IPS DF 4.7 (cell line): ENCODE measurements around the gene ITGB1BP2.
A peak's percentile ranks its signal among the peaks of the same experiment; 100 is the strongest.
"Not testable (repeated sequence)": the region's sequence is repeated elsewhere in the genome, so short reads cannot be mapped to it uniquely, and the experiment has no call there.

Experiments used
- DNase-seq: peaks from one replicate; pipeline ENCODE4 v3.0.0-alpha.2; 2013; ENCODE audit warnings: low spot score; ENCODE audit errors: extremely low read depth

The ITGB1BP2 gene

DNA sequence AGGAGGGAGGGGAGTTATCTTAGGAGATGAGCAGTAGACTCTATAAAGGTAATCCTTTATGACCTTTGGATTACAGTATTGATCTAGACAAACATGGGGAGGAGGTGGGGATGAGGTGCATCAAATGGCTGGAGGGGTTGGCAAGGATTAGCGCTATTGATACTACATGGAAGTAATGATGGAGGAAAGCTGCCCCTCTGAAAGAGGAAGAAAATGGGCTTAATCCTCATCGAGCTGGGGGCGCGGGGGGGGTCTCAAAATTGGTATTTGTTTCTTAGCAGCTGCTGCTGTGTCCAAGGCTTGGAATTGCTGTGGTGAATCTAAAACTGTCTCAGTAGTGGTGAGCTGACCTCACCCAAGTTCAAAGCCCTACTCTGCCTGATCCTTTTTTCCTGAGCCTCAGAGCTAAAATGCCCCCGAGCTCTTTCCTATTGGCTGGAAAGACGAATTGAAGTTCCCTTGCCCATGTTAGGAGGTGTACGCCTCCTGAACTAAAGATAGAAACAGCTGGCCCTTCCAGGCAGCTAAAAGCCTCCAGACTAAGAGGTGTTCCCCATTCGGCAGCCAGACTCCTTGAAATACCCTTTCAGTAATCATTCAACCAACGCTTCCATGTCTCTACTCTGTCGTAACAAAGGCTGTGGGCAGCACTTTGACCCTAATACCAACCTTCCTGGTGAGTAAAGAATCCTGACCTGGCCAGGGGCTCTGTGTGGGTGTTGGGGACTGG, at the start of gene ITGB1BP2:
Gene ITGB1BP2 (plus strand): TSS at position 556 of the 730 bp plus-strand sequence. CDS start 57 bp downstream, at position 613.
- no peak for DNase-seq

DNA sequence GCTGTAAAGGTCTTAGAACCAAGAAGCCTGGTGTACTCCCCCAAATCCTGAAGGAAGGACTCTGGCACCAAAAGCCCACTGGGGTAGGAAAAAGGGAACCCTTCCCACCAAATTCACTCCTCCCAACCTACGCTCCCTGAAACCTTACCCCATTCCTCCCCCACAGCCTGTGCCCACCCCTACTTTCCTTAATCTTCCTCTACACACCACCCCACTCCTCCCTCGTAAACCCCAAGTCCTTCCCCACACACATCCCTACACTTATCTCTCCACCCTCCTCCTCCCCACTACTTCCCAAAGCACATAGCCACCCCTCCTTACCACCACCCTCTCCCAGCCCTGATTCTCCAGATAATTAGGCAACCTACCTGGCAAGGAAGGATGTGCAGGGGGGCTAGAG, 49.3 kb upstream of the ITGB1BP2 start:
- no peak for DNase-seq

DNA sequence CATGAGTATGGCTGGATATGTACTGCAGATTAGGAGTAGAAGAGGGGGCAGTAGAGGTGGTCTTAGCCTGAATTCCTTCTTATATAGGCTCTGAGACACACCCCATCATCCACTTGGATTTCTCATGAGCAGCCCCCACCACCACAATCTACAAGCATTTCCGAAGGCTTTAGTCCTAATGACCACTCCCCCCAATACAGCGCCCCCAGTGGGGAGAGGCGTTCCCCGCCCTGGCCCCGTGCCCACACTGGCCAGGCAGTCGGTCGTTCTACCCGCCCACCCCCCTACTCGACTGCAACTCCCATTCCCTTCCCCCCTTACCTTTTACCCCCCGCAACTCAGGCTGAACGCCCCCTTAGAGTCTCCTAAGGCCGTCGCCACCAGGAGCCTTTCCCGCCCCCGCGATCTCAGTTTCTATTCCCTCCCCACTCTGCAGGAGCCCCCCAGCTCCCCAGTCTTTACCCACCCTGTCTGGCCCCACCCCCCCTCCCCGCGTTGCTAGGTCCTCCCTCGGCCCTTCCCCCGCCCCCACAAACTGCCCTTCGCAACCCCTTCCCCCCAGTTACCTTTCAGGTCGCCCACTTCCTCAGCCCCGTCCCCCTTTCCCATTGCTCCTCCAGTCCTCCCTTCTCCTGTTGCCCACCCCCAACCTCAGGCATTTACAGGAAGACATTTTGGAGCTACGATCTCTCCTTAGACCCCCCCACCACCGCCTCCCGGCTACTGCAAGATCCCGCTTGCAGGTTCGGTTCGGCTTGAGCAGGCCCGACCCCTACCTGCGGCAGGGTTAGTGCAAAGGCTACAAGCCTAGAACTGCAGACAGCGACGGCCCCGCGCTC, 48.1 kb upstream of the ITGB1BP2 start:
- DNase-seq, result no peak

DNA sequence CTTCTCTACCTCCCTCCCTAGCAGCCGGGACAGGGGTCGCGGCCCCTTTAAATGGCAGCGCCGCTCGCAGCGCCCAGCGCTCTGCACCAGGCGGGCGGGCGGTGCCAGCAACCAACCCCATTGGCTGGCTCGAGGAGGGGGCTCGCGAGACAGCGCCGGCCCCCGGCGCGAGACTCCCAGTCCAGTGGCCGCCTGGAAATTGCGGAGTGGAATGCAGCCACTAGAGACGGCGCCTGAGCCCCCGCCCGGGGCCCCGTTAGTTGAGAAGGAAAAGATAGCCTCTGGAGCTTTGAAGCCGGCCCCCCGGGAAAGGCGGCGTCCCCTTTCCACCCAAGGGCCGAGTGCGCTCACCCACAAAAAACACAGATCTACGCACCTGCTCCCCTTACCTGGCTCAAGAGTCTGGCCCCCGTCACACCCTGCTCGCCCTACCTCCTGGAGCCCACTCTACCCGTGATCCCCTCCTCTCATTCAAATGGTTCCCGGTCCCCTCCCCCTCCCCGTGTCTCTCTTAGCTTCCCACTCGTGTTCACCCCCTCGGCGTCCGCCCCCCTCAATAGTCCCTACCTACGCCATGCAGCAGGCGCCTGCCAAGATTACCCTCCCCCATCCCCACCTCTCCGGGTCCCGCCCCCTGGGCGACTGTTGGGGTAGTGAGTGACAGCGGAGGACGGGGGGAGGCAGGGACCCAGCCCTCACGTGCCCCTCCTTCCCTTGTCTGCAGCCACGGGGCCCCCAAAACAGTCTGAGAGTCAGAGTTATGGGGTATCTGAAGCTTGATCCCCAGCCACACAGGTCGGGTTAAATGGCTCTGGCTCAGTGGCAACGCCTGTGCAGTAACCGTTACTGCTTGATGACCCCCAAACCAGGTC, 47.2 kb upstream of the ITGB1BP2 start, which contains the start of gene ZMYM3:
Gene ZMYM3 (minus strand): TSS at position 49 of the 872 bp plus-strand sequence. CDS start 885 bp downstream, outside the sequence.
- DNase-seq, result no peak

DNA sequence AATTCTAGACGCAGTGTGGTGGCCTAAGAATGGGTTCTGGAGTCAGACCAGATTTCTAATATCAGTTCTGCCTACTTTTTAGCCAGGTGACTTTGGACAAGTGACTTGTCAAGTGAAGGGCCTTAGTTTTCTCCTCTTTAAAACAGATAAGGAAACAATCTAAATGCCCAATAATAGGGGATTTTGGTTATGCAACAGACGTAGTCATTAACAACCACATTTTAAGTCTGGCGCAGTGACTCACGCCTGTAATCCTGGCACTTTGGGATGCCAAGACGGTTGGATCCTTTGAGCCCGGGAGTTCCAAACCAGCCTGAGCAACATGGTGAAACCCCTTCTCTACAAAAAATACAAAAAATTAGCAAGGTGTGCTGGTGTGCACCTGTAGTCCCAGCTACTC, 45.5 kb upstream of the ITGB1BP2 start:
- DNase-seq, result no peak

DNA sequence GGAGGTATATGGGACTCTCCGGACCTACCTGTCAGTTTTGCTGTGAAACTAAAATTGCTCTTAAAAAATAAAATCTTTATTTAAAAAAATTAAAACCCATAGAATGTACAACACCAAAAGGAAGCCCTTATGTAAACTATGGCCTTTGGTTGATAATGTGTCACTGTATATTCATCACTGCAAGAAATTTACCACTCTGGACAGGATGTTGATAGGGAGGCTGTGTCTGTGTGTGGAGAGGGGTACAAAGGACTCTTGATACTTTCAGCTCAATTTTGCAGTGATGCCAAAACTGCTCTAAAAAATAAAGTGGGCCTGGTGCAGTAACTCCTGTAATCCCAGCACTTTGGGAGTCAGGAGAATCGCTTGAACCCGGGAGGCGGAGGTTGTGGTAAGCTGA, 44.7 kb upstream of the ITGB1BP2 start:
- no peak for DNase-seq

DNA sequence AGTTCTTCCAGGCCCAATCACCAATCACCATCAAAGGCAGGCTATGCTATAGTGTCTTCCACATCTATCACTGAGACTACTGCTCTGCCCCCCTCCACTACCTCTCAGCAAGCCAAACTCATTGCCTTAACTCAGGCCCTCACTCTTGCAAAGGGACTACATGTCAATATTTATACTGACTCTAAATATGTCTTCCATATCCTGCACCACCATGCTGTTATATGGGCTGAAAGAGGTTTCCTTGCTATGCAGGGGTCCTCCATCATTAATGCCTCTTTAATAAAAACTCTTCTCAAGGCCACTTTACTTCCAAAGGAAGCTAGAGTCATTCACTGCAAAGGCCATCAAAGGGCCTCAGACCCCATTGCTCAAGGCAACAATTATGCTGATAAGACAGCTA, 32.9 kb upstream of the ITGB1BP2 start:
- not testable (repeated sequence) for DNase-seq

DNA sequence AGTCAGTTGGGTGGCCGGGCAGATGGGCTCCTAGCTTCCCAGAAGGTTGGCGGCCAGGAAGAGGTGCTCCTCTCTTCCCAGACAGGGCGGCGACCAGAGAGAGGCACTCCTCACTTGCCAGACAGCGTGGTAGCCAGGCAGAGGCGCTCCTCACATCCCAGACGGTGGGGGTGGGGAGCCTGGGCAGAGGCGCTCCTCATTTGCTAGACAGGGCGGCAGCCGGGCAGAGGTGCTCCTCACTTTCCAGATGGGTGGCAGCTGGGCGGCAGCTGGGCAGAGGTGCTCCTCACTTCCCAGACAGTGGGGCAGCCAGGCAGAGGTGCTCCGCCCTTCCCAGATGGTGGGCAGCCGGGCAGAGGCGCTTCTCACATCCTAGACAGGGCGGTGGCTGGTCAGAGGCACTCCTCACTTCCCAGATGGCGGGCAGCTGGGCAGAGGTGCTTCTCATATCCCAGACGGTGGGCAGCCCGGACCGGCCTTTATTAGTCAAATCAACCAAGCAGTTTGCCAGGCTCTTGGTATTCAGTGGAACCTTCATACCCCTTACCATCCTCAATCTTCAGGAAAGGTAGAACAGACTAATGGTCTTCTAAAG, 31.7 kb upstream of the ITGB1BP2 start:
- no peak for DNase-seq

DNA sequence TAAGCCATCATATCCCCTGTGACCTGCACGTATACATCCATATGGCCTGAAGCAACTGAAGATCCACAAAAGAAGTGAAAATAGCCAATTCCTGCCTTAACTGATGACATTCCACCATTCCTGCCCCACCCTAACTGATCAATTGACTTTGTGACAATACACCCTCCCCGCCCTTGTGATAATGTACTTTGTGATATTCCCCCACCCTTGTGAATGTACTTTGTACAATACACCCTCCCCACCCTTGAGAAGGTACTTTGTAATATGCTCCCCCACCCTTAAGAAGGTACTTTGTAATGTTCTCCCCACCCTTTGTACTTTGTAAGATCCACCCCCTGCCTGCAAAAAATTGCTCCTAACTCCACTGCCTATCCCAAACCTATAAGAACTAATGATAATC, 29.2 kb upstream of the ITGB1BP2 start:
- DNase-seq, result not testable (repeated sequence)

DNA sequence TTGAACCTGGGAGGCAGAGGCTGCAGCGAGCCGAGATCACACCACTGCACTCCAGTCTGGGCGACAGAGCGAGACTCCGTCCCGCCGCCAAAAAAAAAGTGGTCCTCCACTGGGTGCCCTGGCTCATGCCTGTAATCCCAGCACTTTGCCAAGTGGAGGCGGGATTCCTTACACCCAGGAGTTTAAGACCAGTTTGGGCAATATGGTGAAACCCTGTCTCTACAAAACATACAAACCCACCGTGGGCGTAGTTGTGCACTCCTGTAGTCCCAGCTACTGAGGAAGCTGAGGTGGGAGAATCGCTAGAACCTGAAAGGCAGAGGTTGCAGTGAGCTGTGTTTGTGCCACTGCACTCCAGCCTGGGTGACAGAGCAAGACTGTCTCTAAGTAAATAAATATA, 20.2 kb upstream of the ITGB1BP2 start:
- not testable (repeated sequence) for DNase-seq

DNA sequence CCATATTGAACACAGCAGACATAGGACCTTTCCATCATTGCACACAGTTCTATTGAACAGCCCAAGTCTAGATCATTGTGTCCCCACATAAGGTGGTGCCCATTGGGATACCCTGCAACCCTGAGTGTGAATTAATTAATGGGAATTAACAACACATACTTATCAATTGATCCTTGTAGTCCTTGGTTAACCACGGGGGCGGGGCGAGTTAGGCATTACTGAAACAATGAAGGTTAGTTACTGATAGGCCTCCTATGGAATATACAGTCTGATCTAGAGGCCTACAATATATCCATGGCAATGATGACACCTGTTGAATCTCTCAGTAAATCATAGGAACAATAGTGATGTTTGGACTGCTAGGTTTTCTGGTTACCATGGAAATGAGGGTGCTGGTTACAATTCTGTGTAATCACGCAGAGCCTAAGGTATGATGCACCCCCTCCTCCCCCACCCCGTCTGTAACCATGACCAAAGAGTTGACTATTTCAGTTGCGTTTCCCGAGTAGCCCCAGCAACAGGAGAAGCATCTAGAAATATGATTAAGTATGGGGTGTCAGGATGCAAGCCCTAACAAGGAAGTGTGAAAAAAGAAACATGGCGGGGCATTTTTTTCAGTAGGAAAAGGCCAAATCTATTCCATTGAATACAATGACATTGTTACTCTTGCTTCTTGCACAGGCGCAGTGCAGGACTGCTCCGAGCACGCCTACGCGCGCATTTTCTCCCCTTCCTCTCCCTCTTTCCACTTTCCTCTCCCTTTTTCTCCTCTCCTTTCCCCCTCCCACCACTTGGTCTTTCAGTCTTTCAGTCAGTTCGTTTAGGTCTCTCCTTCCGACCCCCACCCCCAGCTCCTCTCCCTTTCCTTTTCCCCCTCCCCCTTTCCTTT, 18.8 kb upstream of the ITGB1BP2 start:
- DNase-seq, result no peak

DNA sequence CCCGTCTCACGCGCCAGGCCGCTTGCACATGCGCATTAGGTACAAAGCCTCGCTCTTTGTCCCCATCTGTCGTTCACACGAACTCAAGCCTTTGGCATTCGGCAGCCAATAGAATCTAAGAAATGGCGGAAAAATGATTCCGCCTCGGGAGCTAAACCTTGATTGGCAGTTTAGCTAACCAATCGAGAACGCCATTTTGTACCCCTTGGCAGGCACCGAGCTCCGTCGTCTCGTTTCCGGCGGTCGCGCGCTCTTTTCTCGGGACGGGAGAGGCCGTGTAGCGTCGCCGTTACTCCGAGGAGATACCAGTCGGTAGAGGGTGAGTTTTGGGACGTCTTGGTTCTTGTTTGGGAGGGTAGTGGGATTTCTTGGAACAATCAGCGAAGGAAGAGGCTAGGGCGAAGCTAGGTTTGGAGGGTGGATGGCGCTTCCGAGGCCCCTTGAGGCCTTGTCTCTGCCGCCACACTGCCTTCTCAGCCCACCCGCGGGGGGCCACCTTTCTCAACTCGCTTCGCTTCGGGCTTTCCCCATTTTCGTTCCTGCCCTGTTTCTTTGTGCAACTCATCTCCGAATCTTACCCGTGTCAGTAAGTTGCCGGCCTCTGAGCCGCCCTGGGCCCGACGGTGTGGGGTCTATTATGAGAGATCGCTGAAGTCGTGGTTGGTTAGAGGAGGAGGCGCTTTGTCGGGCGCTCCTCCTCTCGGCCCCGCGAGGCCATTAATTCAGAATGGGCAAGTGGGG, 18.0 kb upstream of the ITGB1BP2 start, which contains the start of gene NONO:
Gene NONO (plus strand): TSS at position 233 of the 741 bp plus-strand sequence. CDS start 7,003 bp downstream, outside the sequence.
- DNase-seq, result peak; percentile 94

DNA sequence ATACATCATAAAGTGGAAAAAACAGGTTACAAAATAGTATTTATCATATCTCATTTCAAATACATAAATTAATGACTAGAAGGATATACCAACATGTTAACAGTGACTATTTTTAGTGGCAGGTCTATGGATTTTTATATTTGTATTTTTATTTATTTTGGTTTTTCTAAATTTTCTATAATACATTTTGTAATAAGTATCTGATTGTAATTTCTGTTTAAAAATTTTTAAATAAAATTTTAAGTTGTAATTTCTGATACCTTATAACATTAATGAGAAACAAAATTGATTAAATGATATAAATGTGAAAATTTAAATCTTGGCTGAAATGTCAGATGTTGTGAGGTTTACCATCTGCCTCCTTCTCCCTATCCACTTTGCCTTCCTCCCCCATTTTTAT, 15.6 kb upstream of the ITGB1BP2 start:
- DNase-seq, result no peak

DNA sequence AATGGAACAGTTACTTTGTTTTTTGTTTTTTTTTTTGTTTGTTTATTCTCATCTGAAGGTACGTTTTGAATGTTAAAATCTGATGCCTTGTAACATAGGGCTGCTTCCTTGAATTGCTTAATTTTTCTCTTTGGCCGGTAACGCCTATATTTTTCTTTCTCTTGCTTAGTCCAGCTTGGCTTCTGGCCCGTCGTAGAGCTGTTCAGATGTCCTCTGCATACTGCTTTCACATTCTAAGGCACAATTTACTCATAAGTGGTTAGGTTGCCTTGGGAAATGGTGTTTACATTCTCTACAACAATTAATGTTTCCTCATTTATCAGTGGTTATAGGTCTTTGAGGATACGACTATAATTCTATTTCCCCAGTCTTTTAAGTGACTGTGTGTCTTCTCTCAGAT, 10.2 kb upstream of the ITGB1BP2 start:
- no peak for DNase-seq

DNA sequence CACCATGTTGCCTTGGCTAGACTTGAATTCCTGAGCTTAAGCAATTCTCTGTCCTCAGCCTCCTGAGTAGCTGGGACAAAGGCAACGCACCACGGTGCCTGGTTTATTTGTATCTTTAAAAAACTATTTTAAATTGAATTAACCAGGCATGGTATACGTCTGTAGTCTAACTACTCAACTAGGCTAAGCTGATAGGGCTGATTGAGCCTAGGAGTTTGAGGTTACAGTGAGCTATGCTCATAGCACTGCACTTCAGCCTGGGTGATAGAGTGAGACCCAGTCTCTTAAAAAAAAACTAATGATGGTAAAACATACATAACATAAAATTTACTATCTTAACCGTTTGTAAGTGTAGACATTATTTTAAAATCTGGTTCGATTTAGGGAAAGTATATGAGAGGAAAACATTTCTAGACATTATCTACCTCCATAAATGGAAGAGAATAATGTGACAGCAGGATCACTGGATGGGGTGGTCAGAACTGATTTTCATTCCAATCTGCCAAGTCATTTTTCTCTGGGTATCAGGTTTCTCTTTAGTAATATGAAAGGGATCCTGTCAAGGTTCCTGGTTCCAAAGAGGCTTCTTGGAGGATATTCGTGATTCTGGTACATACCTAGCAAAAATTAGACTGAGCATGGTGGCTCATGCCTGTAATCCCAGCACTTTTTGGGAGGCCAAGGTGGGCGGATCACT, 8.7 kb upstream of the ITGB1BP2 start:
- no peak for DNase-seq

DNA sequence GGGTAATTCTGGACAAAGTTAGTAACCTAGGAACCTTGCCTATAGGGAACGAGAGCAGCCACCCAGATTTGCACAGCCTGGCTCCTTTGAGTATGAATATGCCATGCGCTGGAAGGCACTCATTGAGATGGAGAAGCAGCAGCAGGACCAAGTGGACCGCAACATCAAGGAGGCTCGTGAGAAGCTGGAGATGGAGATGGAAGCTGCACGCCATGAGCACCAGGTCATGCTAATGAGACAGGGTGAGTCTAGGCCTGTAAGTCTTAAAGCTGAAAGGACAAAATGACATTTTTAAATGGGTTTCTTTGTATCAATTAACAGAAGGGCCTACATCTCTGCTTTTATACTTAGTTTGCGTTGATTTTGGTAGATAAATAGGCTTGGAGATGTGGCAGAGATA, 4.7 kb upstream of the ITGB1BP2 start:
- no peak for DNase-seq

DNA sequence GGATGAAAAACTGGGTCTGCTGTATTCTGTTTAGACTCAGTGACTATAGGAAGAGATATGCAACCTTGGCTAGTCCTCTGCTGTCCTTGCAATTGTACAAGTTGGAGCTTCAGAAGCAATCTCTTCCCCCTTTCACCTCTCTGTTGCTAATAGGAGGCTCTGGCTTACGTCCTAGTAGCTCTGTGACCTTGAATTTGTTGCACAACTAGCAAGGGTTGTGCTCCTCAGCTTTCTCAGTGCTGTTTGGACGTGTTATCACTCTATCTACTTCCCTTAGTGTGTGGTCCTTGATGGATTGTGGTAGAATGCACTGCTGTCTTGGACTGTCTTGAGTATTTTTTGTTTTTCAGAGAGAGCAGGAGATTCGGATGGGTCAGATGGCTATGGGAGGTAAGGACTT, 3.4 kb upstream of the ITGB1BP2 start:
- DNase-seq, result no peak

DNA sequence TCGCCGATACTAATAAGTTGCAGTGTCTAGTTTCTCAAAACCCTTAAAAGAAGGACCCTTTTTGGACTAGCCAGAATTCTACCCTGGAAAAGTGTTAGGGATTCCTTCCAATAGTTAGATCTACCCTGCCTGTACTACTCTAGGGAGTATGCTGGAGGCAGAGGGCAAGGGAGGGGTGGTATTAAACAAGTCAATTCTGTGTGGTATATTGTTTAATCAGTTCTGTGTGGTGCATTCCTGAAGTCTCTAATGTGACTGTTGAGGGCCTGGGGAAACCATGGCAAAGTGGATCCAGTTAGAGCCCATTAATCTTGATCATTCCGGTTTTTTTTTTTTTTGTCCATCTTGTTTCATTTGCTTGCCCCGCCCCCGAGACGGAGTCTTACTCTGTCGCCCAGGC, 1.5 kb upstream of the ITGB1BP2 start:
- DNase-seq, result not testable (repeated sequence)

DNA sequence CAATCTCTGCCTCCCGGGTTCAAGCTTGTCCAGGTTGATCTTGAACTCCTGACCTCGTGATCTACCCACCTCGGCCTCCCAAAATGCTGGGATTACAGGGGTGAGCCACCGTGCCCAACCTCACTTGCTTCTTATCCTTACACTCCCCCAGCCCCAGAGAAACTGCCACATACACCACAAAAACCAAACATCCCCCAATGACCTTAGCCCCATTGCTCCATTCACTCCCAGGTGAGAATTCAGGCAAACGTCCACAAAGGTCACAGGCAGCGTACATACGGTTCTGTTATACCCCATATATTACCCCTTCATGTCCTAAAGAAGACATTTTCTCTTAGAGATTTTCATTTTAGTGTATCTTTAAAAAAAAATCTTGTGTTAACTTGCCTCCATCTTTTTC, 1.1 kb upstream of the ITGB1BP2 start:
- DNase-seq, result not testable (repeated sequence)
